ENCODE results near the gene MYH13.

MYH13 gene

DNA sequence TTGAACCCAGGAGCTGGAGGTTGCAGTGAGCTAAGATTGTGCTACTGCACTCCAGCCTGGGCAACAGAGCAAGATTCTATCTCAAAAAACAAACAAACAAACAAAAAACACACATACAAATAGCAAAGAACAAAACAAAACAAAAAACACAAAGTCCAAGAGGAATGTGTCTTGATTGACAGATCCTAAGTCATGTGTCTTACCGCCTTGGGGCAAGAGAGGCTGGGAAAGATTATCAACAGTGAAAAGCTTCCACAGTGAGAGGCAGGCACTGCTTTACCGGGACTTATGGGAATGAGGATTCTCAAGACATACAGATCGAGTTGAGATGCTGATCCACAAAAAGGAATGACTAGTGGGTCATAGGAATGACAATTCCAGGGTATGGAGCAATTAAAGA is 111.7 kb downstream of the MYH13 start:
- no peak overlapping the region for H3K27ac ChIP-seq
- no peaks in the 10 kb centered on the region for H3K27me3 ChIP-seq (ENCODE audit: insufficient read depth, low read depth)
- no peak overlapping the region for H3K4me3 ChIP-seq (IDR thresholded peaks at IDR 0.05; ENCODE audit: insufficient read depth, low read depth, low read length)
- H4K20me1 ChIP-seq (ENCODE audit: insufficient read depth) = no peaks in the 10 kb centered on the region
- H3K4me2 ChIP-seq = no peak overlapping the region
- H3K79me2 ChIP-seq (ENCODE audit: insufficient read depth, low read depth) = no peaks in the 10 kb centered on the region
- H3K9ac ChIP-seq = no peak overlapping the region
- no peak overlapping the region for H2AFZ ChIP-seq (ENCODE audit: low read depth)
- TF ChIP-seq, protein P1, sequence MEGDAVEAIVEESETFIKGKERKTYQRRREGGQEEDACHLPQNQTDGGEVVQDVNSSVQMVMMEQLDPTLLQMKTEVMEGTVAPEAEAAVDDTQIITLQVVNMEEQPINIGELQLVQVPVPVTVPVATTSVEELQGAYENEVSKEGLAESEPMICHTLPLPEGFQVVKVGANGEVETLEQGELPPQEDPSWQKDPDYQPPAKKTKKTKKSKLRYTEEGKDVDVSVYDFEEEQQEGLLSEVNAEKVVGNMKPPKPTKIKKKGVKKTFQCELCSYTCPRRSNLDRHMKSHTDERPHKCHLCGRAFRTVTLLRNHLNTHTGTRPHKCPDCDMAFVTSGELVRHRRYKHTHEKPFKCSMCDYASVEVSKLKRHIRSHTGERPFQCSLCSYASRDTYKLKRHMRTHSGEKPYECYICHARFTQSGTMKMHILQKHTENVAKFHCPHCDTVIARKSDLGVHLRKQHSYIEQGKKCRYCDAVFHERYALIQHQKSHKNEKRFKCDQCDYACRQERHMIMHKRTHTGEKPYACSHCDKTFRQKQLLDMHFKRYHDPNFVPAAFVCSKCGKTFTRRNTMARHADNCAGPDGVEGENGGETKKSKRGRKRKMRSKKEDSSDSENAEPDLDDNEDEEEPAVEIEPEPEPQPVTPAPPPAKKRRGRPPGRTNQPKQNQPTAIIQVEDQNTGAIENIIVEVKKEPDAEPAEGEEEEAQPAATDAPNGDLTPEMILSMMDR (conservative IDR thresholded peaks at IDR 0.05; ENCODE audit: low read depth, low read length) = no peak
- H3K4me1 ChIP-seq (ENCODE audit: low read depth, poor library complexity, severe bottlenecking) = no peaks in the 10 kb centered on the region
- no peaks in the 10 kb centered on the region for H3K36me3 ChIP-seq (ENCODE audit: insufficient read depth)

DNA sequence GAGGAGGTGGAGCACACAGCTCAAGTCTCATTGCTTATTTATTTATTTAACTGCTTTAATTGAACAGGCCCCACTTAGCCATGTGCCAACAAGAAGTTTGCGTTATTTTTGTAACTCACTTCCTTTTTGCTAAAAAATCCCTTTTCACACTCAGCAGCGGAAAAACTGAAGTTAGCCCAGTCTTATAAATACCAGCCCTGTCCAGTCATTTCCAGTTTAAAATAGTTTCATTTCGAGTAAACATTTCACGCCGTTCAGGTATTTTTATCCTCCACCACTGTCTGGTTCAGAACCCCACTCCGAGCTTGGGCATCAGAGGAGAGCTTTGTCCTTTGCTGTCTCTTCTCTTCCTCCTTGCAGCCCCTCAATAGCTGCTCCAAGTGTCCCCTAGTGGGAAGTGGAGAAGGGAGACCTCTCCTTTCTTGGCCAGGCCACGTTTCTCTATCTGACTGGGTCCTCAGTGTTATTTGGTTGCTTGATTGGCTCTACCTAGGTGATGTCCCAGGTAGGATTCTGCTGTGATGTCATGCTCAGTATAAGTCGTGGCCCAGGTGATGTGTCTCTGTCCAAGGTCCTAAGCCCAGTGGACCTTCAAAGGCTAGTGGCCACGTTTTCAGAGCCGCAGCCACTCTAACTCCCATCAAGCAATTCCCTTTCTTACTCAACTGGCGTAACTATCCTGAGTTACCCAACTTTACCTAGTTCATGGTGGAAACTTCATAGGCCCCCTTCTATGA is 121.4 kb downstream of the MYH13 start:
- Histone ChIP-seq H3K79me2 (ENCODE audit: insufficient read depth, low read depth) (no peaks in the 10 kb centered on the region), H2AFZ (ENCODE audit: low read depth) (no peak overlapping the region), H3K27me3 (ENCODE audit: insufficient read depth, low read depth) (no peaks in the 10 kb centered on the region), H3K4me3 (IDR thresholded peaks at IDR 0.05; ENCODE audit: insufficient read depth, low read depth, low read length) (no peak overlapping the region), H4K20me1 (ENCODE audit: insufficient read depth) (no peaks in the 10 kb centered on the region), H3K36me3 (ENCODE audit: insufficient read depth) (no peaks in the 10 kb centered on the region), H3K9ac (no peak overlapping the region), H3K4me1 (ENCODE audit: low read depth, poor library complexity, severe bottlenecking) (no peaks in the 10 kb centered on the region), H3K27ac (no peak overlapping the region), H3K4me2 (no peak overlapping the region)
- TF ChIP-seq, protein P1 (conservative IDR thresholded peaks at IDR 0.05; ENCODE audit: low read depth, low read length) = no peak

Measured in KMS-11 (cell line).